Measurements from ENCODE around the gene SLC27A6.

- TF ChIP-seq EZH2 (IDR thresholded peaks at IDR 0.05; ENCODE audit: insufficient read depth, low read length), result no peak
- TF ChIP-seq, protein P1, sequence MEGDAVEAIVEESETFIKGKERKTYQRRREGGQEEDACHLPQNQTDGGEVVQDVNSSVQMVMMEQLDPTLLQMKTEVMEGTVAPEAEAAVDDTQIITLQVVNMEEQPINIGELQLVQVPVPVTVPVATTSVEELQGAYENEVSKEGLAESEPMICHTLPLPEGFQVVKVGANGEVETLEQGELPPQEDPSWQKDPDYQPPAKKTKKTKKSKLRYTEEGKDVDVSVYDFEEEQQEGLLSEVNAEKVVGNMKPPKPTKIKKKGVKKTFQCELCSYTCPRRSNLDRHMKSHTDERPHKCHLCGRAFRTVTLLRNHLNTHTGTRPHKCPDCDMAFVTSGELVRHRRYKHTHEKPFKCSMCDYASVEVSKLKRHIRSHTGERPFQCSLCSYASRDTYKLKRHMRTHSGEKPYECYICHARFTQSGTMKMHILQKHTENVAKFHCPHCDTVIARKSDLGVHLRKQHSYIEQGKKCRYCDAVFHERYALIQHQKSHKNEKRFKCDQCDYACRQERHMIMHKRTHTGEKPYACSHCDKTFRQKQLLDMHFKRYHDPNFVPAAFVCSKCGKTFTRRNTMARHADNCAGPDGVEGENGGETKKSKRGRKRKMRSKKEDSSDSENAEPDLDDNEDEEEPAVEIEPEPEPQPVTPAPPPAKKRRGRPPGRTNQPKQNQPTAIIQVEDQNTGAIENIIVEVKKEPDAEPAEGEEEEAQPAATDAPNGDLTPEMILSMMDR (IDR thresholded peaks at IDR 0.05; ENCODE audit: insufficient read depth, low read depth, low read length), result no peak
Observed at GRCh38 chr5:128979761-128980160, 14.5 kb downstream of the SLC27A6 start.

Data from astrocyte (in vitro differentiated cells and primary cell).